Body of pancreas (tissue), 4 donors: ENCODE measurements around the gene PAFAH2. TPM values are rescaled to one million over a fixed set of nuclear protein-coding genes. Genes with fewer than 3 reads are reported as not detected.

Source experiments
- ATAC-seq: fragments of 150-250 bp; one replicate; pipeline ENCODE4 v1.9.1; 2016
- DNase-seq, 4 donors: peaks; one replicate each; pipeline ENCODE4 v3.0.0-alpha.2; 2019
- H3K27ac ChIP-seq, 4 donors: fragments of 200-600 bp; sonication (generic); 1 replicate in 3 of 4; 2 replicates in 1 of 4; pipeline versions ENCODE4 v1.5.1 to v1.6.1; 2016 to 2019; ENCODE audit warnings: mild to moderate bottlenecking in 1 of 4, mixed read lengths in 1 of 4, moderate library complexity in 1 of 4
- H3K27me3 ChIP-seq, 2 donors: fragments of 200-600 bp; sonication (generic); one replicate each; pipeline ENCODE4 v1.6.0; 2016; ENCODE audit warnings: mild to moderate bottlenecking in 1 of 2
- H3K36me3 ChIP-seq, 2 donors: fragments of 200-600 bp; sonication (generic); replicated peaks in 1 of 2; 2 replicates each; pipeline ENCODE4 v1.5.1; 2016; ENCODE audit warnings: low read depth in 2 of 2; ENCODE audit not compliant: insufficient read depth in 1 of 2
- H3K4me1 ChIP-seq: fragments of 200-600 bp; sonication (generic); one replicate; pipeline ENCODE4 v1.6.0; 2016
- H3K4me3 ChIP-seq, 2 donors: fragments of 200-600 bp; sonication (generic); 1 replicate in 1 of 2; 2 replicates in 1 of 2; pipeline ENCODE4 v1.5.1; 2016 to 2019
- H3K9me3 ChIP-seq, 3 donors: fragments of 200-600 bp; sonication (generic); 1 replicate in 2 of 3; 2 replicates in 1 of 3; pipeline ENCODE4 v1.5.1; 2016
- CTCF ChIP-seq, 7 experiments: fragments of 450-650 bp in 4 of 7; fragments of 200-600 bp in 3 of 7; sonication (generic) in 3 of 7; IDR thresholded peaks; one replicate each; pipeline ENCODE4 v1.5.1; 2016 to 2019; ENCODE audit warnings: antibody characterized with exemption in 7 of 7
- POLR2A ChIP-seq, 3 donors: fragments of 450-650 bp; IDR thresholded peaks; one replicate each; pipeline ENCODE4 v1.6.1; 2016; ENCODE audit warnings: antibody characterized with exemption in 3 of 3, mild to moderate bottlenecking in 2 of 3
- WGBS, 2 donors: methylation state at CpG; one replicate each; pipeline ENCODE4 v1.1.5; 2017; 5-methylcytosine and 5-hydroxymethylcytosine counted together
- intact Hi-C: fragments of 100-400 bp; cut with DNase I; formaldehyde crosslinking; loops from one replicate; pipeline ENCODE4 v1.15.1; 2023
- total RNA-seq, 2 donors: library from RNA; depleted of rRNA; stranded (reverse); fragments of >200 nt; gene quantifications; one replicate each; pipeline ENCODE4 v1.1.0, GENCODE V29; 2016

Gene PAFAH2
- total RNA-seq, 2 donors from 2014 or later, result 14.8 to 46.4 TPM

- peak overlapping the region; percentile 87 to 96 (median 93) for H3K27ac ChIP-seq
- intact Hi-C loops, result no loop called here
- ATAC-seq (peak; percentile 81), DNase-seq (peak; percentile 86 to 91 (median 90))
- peaks cover 75% of the 10 kb centered on the region for H3K4me1 ChIP-seq
- peaks cover 0 to 2% of the 10 kb centered on the region in 2 donors for H3K36me3 ChIP-seq
- no peaks in the 10 kb centered on the region for H3K27me3 ChIP-seq
- H3K9me3 ChIP-seq, result no peaks in the 10 kb centered on the region
- WGBS, 2 donors, result 14 to 21% methylated on average over 12 to 29 of the region's 29 CpGs
- H3K4me3 ChIP-seq, result peak overlapping the region; percentile 20 to 49
- no peak for TF ChIP-seq CTCF (IDR thresholded peaks at IDR 0.05)
- peak in 2 of 3 donors; percentile 61 to 77 for TF ChIP-seq POLR2A (IDR thresholded peaks at IDR 0.05)
Measured at GRCh38 chr1:26044971-26045721, 47.3 kb upstream of the PAFAH2 start.

- Histone ChIP-seq H3K27ac (peak overlapping the region; percentile 87 to 96 (median 93)), H3K36me3 (peaks cover 0 to 2% of the 10 kb centered on the region in 2 donors), H3K27me3 (no peaks in the 10 kb centered on the region), H3K4me1 (peaks cover 83% of the 10 kb centered on the region), H3K9me3 (no peaks in the 10 kb centered on the region), H3K4me3 (peak overlapping the region in 1 of 2 donors; percentile 49)
- ATAC-seq (no peak), DNase-seq (peak in 1 of 4 donors; percentile 25)
- no peak for TF ChIP-seq POLR2A (IDR thresholded peaks at IDR 0.05)
- no peak for TF ChIP-seq CTCF (IDR thresholded peaks at IDR 0.05)
- intact Hi-C loops, result no loop called here
- WGBS, 2 donors, result 73 to 82% methylated on average over 3 of the region's 3 CpGs
Measured at GRCh38 chr1:26044414-26044813, 46.6 kb upstream of the PAFAH2 start.

GRCh38 chr1:26043765-26044164 is 45.9 kb upstream of the PAFAH2 start:
- H3K27me3 ChIP-seq, result no peaks in the 10 kb centered on the region
- intact Hi-C loops, result no loop called here
- no peak overlapping the region for H3K4me3 ChIP-seq
- DNase-seq, result no peak
- WGBS, 2 donors, result 77 to 97% methylated on average over 2 of the region's 2 CpGs
- ATAC-seq, result no peak
- no peaks in the 10 kb centered on the region for H3K9me3 ChIP-seq
- peak overlapping the region; percentile 87 to 96 (median 93) for H3K27ac ChIP-seq
- no peak for TF ChIP-seq CTCF (IDR thresholded peaks at IDR 0.05)
- TF ChIP-seq POLR2A (IDR thresholded peaks at IDR 0.05), result no peak
- H3K36me3 ChIP-seq, result peaks cover 0 to 2% of the 10 kb centered on the region in 2 donors
- H3K4me1 ChIP-seq, result peaks cover 89% of the 10 kb centered on the region

GRCh38 chr1:26041978-26042377 is 44.1 kb upstream of the PAFAH2 start:
- intact Hi-C loops, result no loop called here
- Histone ChIP-seq H3K27ac (peak overlapping the region in 3 of 4 donors; percentile 87 to 96 (median 93)), H3K27me3 (no peaks in the 10 kb centered on the region), H3K4me3 (no peak overlapping the region), H3K9me3 (no peaks in the 10 kb centered on the region), H3K36me3 (peaks cover 0 to 2% of the 10 kb centered on the region in 2 donors), H3K4me1 (peaks cover 97% of the 10 kb centered on the region)
- WGBS, 2 donors, result 71 to 79% methylated on average over 4 of the region's 4 CpGs
- TF ChIP-seq CTCF (IDR thresholded peaks at IDR 0.05), result no peak
- TF ChIP-seq POLR2A (IDR thresholded peaks at IDR 0.05), result no peak
- DNase-seq (no peak), ATAC-seq (no peak)
